K562 (cell line): ENCODE measurements around the gene ANAPC16. TPM values are rescaled to one million over a fixed set of nuclear protein-coding genes. Genes with fewer than 3 reads are reported as not detected.

Source experiments
- ELF4 ChIP-seq: fragments of 450-650 bp; formaldehyde crosslinking; IDR thresholded peaks from 2 replicates; pipeline ENCODE4 v1.4.0; 2022; ENCODE audit warnings: missing genetic modification characterization
- GTF2E2 ChIP-seq: fragments of 200-800 bp; sonication (Bioruptor generic); IDR thresholded peaks from 2 replicates; pipeline ENCODE4 v1.6.1; 2016; ENCODE audit warnings: missing genetic modification characterization, missing compliant biosample characterization
- RREB1 ChIP-seq: fragments of 250-450 bp; sonication (Bioruptor Pico); IDR thresholded peaks from 2 replicates; pipeline ENCODE4 v1.4.0; 2020
- ZNF507 ChIP-seq: conservative IDR thresholded peaks from 2 replicates; pipeline ENCODE4 v1.6.1; 2017; ENCODE audit warnings: missing genetic modification characterization, missing compliant biosample characterization
- polyA plus RNA-seq, 8 experiments: library from polyadenylated mRNA; depleted of rRNA in 4 of 8; stranded (reverse) in 5 of 8; unstranded in 3 of 8; fragments of >200 nt; fragmentation: Nextera tagmentation in 2 of 8; fragmentation: Illumina TruSeq in 1 of 8; extraction: Ambion mirVana in 2 of 8; extraction: Trizol in 1 of 8; gene quantifications; 2 replicates each; pipeline versions ENCODE4 v1.2.1 to v1.2.3, GENCODE V29; 2011 to 2014; ENCODE audit warnings: inconsistent platforms in 1 of 8, missing spikeins in 1 of 8
- total RNA-seq, 7 experiments: library from RNA; depleted of rRNA in 6 of 7; stranded (reverse); fragments of >200 nt in 6 of 7; fragmentation: Illumina TruSeq in 2 of 7; extraction: Trizol in 2 of 7; gene quantifications; 2 replicates each; pipeline versions ENCODE4 v1.2.1 to v1.2.3, GENCODE V29; 2011 to 2021; ENCODE audit warnings: low replicate concordance in 1 of 7
- TF ChIP-seq, protein P1 (sequence below): IDR thresholded peaks from 3 replicates; pipeline ENCODE4 v1.6.1; 2011; ENCODE audit warnings: borderline replicate concordance, mild to moderate bottlenecking; ENCODE audit not compliant: insufficient read length, insufficient read depth

ANAPC16 gene
- total and polyA plus RNA-seq, 9 of the 15 experiments (the other 6 are each of a cell fraction or from before 2014, with no cell fraction given), result 42.6 to 208 (median 108) TPM

DNA sequence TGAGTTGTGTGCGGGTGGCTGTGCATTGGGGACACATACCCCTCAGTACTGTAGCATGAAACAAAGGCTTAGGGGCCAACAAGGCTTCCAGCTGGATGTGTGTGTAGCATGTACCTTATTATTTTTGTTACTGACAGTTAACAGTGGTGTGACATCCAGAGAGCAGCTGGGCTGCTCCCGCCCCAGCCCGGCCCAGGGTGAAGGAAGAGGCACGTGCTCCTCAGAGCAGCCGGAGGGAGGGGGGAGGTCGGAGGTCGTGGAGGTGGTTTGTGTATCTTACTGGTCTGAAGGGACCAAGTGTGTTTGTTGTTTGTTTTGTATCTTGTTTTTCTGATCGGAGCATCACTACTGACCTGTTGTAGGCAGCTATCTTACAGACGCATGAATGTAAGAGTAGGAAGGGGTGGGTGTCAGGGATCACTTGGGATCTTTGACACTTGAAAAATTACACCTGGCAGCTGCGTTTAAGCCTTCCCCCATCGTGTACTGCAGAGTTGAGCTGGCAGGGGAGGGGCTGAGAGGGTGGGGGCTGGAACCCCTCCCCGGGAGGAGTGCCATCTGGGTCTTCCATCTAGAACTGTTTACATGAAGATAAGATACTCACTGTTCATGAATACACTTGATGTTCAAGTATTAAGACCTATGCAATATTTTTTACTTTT, 59.7 kb downstream of the ANAPC16 start (continued):
- TF ChIP-seq ZNF507 (tag), result no peak
- TF ChIP-seq GTF2E2 (tag), result peak; percentile 26; the same call in 1 of the 2 replicates
- peak; percentile 86 for TF ChIP-seq ELF4 (CRISPR knock-in tag)
- TF ChIP-seq RREB1 (CRISPR knock-in tag), result peak; percentile 42; the same call in 1 of the 2 replicates
- TF ChIP-seq, protein P1, sequence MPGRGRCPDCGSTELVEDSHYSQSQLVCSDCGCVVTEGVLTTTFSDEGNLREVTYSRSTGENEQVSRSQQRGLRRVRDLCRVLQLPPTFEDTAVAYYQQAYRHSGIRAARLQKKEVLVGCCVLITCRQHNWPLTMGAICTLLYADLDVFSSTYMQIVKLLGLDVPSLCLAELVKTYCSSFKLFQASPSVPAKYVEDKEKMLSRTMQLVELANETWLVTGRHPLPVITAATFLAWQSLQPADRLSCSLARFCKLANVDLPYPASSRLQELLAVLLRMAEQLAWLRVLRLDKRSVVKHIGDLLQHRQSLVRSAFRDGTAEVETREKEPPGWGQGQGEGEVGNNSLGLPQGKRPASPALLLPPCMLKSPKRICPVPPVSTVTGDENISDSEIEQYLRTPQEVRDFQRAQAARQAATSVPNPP, result no peak
